NCI-H1048 (cell line): Measurements from ENCODE around the gene FZD4.
"Not testable (repeated sequence)": the region's sequence is repeated elsewhere in the genome, so short reads cannot be mapped to it uniquely, and the experiment has no call there.

Experiments used
- DNase-seq: peaks from one replicate; lab custom pipeline; 2025; lab: John Stamatoyannopoulos, UW

The FZD4 gene

GRCh38 chr11:86937193-86937806 is 17.9 kb downstream of the FZD4 start:
- DNase-seq: not testable (repeated sequence)

- DNase-seq: no peak
Measured at GRCh38 chr11:86934926-86935579, 20.1 kb downstream of the FZD4 start.

- no peak for DNase-seq
Measured at GRCh38 chr11:86934582-86934900, 20.7 kb downstream of the FZD4 start.

GRCh38 chr11:86933891-86934581 is 21.2 kb downstream of the FZD4 start:
- DNase-seq: no peak

- no peak for DNase-seq
Measured at GRCh38 chr11:86932924-86933875, 22.0 kb downstream of the FZD4 start.

GRCh38 chr11:86932259-86932585 is 23.0 kb downstream of the FZD4 start:
- DNase-seq: no peak

GRCh38 chr11:86931548-86932258 is 23.5 kb downstream of the FZD4 start:
- DNase-seq: no peak

- DNase-seq: no peak
Measured at GRCh38 chr11:86930957-86931547, 24.1 kb downstream of the FZD4 start.

GRCh38 chr11:86926975-86927374 is 28.2 kb downstream of the FZD4 start:
- DNase-seq: no peak

- no peak for DNase-seq
Measured at GRCh38 chr11:86923999-86924766, 31.0 kb downstream of the FZD4 start.

GRCh38 chr11:86922225-86922624 is 33.0 kb downstream of the FZD4 start:
- no peak for DNase-seq

- no peak for DNase-seq
Measured at GRCh38 chr11:86919557-86920210, 35.5 kb downstream of the FZD4 start.

- DNase-seq: no peak
Measured at GRCh38 chr11:86918973-86919372, 36.2 kb downstream of the FZD4 start.

GRCh38 chr11:86918496-86918895 is 36.7 kb downstream of the FZD4 start:
- DNase-seq: no peak

- no peak for DNase-seq
Measured at GRCh38 chr11:86917589-86917988, 37.6 kb downstream of the FZD4 start.

- DNase-seq: no peak
Measured at GRCh38 chr11:86916330-86916729, 38.9 kb downstream of the FZD4 start.

- DNase-seq: not testable (repeated sequence)
Measured at GRCh38 chr11:86915850-86916249, 39.3 kb downstream of the FZD4 start.

GRCh38 chr11:86914865-86915519 is 40.2 kb downstream of the FZD4 start:
- DNase-seq: no peak

GRCh38 chr11:86912238-86912637 is 43.0 kb downstream of the FZD4 start:
- DNase-seq: no peak

GRCh38 chr11:86910592-86910991 is 44.6 kb downstream of the FZD4 start:
- DNase-seq: no peak
